GM23338 (cell line): ENCODE results near the gene LAPTM5. TPM values are rescaled to one million over a fixed set of nuclear protein-coding genes. Genes with fewer than 3 reads are reported as not detected.

Experiments
- ATAC-seq: fragments of 200-7000 bp; cut with Tn5 transposase; 3 replicates; pipeline ENCODE4 v1.9.1; 2020
- DNase-seq: peaks from one replicate; pipeline ENCODE4 v3.0.0-alpha.2; 2015; ENCODE audit warnings: low spot score
- H2AFZ ChIP-seq: fragments of 200-600 bp; sonication (generic); 2 replicates; pipeline ENCODE4 v1.8.0; 2016; ENCODE audit warnings: antibody characterized with exemption, mild to moderate bottlenecking, moderate library complexity
- H3F3A ChIP-seq: fragments of 200-600 bp; sonication (generic); replicated peaks from 2 replicates; pipeline ENCODE4 v1.8.0; 2017; ENCODE audit warnings: antibody characterized with exemption, mixed run types, low read depth
- H3K27ac ChIP-seq: fragments of 200-600 bp; sonication (generic); 2 replicates; pipeline ENCODE4 v1.6.1; 2016; ENCODE audit warnings: low read depth
- H3K27me3 ChIP-seq: fragments of 200-600 bp; sonication (generic); 2 replicates; pipeline ENCODE4 v1.8.0; 2016; ENCODE audit warnings: mild to moderate bottlenecking, mixed run types, moderate library complexity; ENCODE audit not compliant: insufficient read depth
- H3K36me3 ChIP-seq: fragments of 200-600 bp; sonication (generic); 2 replicates; pipeline ENCODE4 v1.8.0; 2016; ENCODE audit warnings: mild to moderate bottlenecking; ENCODE audit not compliant: insufficient read depth
- H3K4me1 ChIP-seq: fragments of 200-600 bp; sonication (generic); 2 replicates; pipeline ENCODE4 v1.8.0; 2016; ENCODE audit warnings: mild to moderate bottlenecking, moderate library complexity; ENCODE audit not compliant: insufficient read depth
- H3K4me2 ChIP-seq: fragments of 200-600 bp; sonication (generic); 2 replicates; pipeline ENCODE4 v1.7.1; 2017; ENCODE audit warnings: mixed run types
- H3K4me3 ChIP-seq: fragments of 200-600 bp; sonication (generic); 2 replicates; pipeline ENCODE4 v1.6.1; 2016; ENCODE audit warnings: mixed run types
- H3K79me2 ChIP-seq: fragments of 200-600 bp; sonication (generic); replicated peaks from 2 replicates; pipeline ENCODE4 v1.8.0; 2017; ENCODE audit warnings: mild to moderate bottlenecking; ENCODE audit not compliant: insufficient read depth
- H3K9me2 ChIP-seq: fragments of 200-600 bp; sonication (generic); 2 replicates; pipeline ENCODE4 v1.8.0; 2017; ENCODE audit not compliant: insufficient read depth
- H4K20me1 ChIP-seq: fragments of 200-600 bp; sonication (generic); replicated peaks from 2 replicates; pipeline ENCODE4 v1.8.0; 2017; ENCODE audit warnings: mild to moderate bottlenecking; ENCODE audit not compliant: insufficient read depth
- H3K27ac Mint-ChIP-seq: 2 replicates; pipeline ENCODE4 v1.8.0; 2020; ENCODE audit warnings: inconsistent platforms, mild to moderate bottlenecking, moderate library complexity, mixed read lengths
- H3K27me3 Mint-ChIP-seq: 3 replicates; pipeline ENCODE4 v1.8.0; 2022; ENCODE audit warnings: low read depth, mild to moderate bottlenecking, moderate library complexity, mixed read lengths, inconsistent platforms; ENCODE audit not compliant: insufficient read depth, poor library complexity
- H3K36me3 Mint-ChIP-seq: 3 replicates; pipeline ENCODE4 v1.8.0; 2021; ENCODE audit warnings: low read depth, mild to moderate bottlenecking, inconsistent platforms, moderate library complexity, mixed read lengths
- H3K4me1 Mint-ChIP-seq: 3 replicates; pipeline ENCODE4 v1.8.0; 2020; ENCODE audit warnings: mild to moderate bottlenecking, inconsistent platforms, mixed read lengths
- H3K4me3 Mint-ChIP-seq: 3 replicates; pipeline ENCODE4 v1.8.0; 2021; ENCODE audit warnings: moderate library complexity, mild to moderate bottlenecking, inconsistent platforms, mixed read lengths
- H3K9me3 Mint-ChIP-seq: 3 replicates; pipeline ENCODE4 v1.8.0; 2020; ENCODE audit warnings: moderate library complexity, mild to moderate bottlenecking, inconsistent platforms, mixed read lengths
- CREB1 ChIP-seq: fragments of 250-450 bp; sonication (Bioruptor Pico); IDR thresholded peaks from 2 replicates; pipeline ENCODE4 v1.5.0; 2020; ENCODE audit warnings: low read depth, mild to moderate bottlenecking, moderate library complexity
- CTCF ChIP-seq, 2 experiments: fragments of 200-600 bp in 1 of 2; sonication (generic) in 1 of 2; conservative IDR thresholded peaks; 2 replicates each; pipeline versions ENCODE4 v1.5.1 to v1.6.1; 2016 to 2017; ENCODE audit warnings: antibody characterized with exemption in 2 of 2, low read depth in 2 of 2, mild to moderate bottlenecking in 2 of 2, moderate library complexity in 1 of 2
- ETS1 ChIP-seq: IDR thresholded peaks from 2 replicates; pipeline ENCODE4 v1.6.1; 2016; ENCODE audit warnings: antibody characterized with exemption
- NANOG ChIP-seq: IDR thresholded peaks from 2 replicates; pipeline ENCODE4 v1.6.1; 2016; ENCODE audit warnings: antibody characterized with exemption, borderline replicate concordance
- STAT1 ChIP-seq: IDR thresholded peaks from one replicate; pipeline ENCODE4 v1.6.1; 2016; ENCODE audit warnings: antibody characterized with exemption; ENCODE audit not compliant: unreplicated experiment
- ZNF114 ChIP-seq: fragments of 250-450 bp; sonication (Bioruptor Pico); IDR thresholded peaks from 2 replicates; pipeline ENCODE4 v1.5.0; 2020; ENCODE audit warnings: mild to moderate bottlenecking, moderate library complexity
- ZNF331 ChIP-seq: fragments of 250-450 bp; sonication (Bioruptor Pico); IDR thresholded peaks from 2 replicates; pipeline ENCODE4 v1.5.0; 2020; ENCODE audit warnings: low read depth, mild to moderate bottlenecking, moderate library complexity
- polyA plus RNA-seq: library from polyadenylated mRNA; unstranded; fragments of >200 nt; fragmentation: Nextera tagmentation; extraction: Ambion mirVana; gene quantifications from 2 replicates; pipeline ENCODE4 v1.2.1, GENCODE V29; 2016
- total RNA-seq: library from RNA; depleted of rRNA; stranded (reverse); fragments of >200 nt; shearing (Covaris generic); gene quantifications from 2 replicates; pipeline ENCODE4 v1.2.3, GENCODE V29; 2014

The LAPTM5 gene
- total and polyA plus RNA-seq, 2 experiments from 2014 or later, result 0.21 TPM; not detected in 1

DNA sequence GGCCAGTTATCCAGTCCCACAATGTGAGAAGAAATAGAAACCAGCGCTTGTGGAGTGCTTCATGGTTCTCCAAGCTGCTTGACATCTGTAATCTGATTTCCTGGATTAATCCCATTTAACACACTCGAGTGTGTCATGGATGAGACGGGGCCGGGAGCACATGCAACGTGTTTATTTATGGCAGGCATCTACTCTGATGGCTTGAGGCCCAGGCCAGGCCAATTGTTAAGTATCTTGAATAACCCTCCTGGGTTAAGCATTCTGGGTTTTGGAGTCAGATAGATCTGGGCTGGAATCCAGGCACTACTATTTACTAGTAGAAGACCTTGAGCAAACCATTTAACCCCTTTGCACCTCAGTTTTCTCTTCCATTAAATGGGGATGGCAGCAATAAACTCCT lies 37.5 kb upstream of the LAPTM5 start:
- Mint-ChIP-seq H3K36me3 (no peaks in the 10 kb centered on the region), H3K27ac (no peak overlapping the region)

DNA sequence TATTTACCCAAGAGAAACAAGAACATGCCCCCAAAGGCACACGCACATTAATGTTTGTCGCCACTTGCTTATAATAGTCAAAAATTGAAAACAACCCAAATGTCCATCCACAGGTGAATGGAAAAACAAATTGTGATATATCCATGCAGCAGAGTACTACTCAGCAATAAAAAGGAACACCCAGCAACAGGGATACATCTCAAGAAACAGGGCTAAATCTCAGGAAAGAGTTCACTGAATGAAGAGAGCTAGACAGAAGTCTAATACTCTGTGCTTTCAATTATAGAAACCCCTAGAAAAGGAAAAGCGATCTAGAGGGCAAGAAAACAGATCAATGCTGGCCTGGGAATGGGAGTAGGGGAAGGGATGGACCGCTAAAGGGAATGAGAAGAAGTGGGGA lies 36.7 kb upstream of the LAPTM5 start:
- H3K79me2 ChIP-seq, result no peaks in the 10 kb centered on the region
- no peaks in the 10 kb centered on the region for H3K27me3 ChIP-seq
- Mint-ChIP-seq H3K9me3 (no peaks in the 10 kb centered on the region), H3K4me1 (no peaks in the 10 kb centered on the region), H3K36me3 (no peaks in the 10 kb centered on the region), H3K27me3 (peaks cover 5% of the 10 kb centered on the region), H3K4me3 (no peak overlapping the region), H3K27ac (no peak overlapping the region)
- H3K4me3 ChIP-seq, result no peak overlapping the region
- H3K27ac ChIP-seq, result no peak overlapping the region
- H3K9me2 ChIP-seq, result no peaks in the 10 kb centered on the region
- DNase-seq (no peak), ATAC-seq (no peak)
- no peaks in the 10 kb centered on the region for H4K20me1 ChIP-seq
- H3K4me2 ChIP-seq, result no peak overlapping the region
- TF ChIP-seq CREB1 (CRISPR knock-in tag), result no peak
- no peak for TF ChIP-seq CTCF (conservative IDR thresholded peaks at IDR 0.05; ENCODE audit: low read depth in 2 of 2)
- TF ChIP-seq STAT1, result no peak
- TF ChIP-seq ETS1, result no peak
- no peak for TF ChIP-seq ZNF114
- TF ChIP-seq ZNF331 (CRISPR knock-in tag), result no peak
- H3F3A ChIP-seq, result no peaks in the 10 kb centered on the region
- H2AFZ ChIP-seq, result no peak overlapping the region
- no peaks in the 10 kb centered on the region for H3K36me3 ChIP-seq
- H3K4me1 ChIP-seq, result no peaks in the 10 kb centered on the region

More for the DNA sequence above, 37.5 kb upstream of the LAPTM5 start:
- Histone ChIP-seq H2AFZ (no peak overlapping the region), H3K36me3 (no peaks in the 10 kb centered on the region), H3K4me3 (no peak overlapping the region), H3K9me2 (no peaks in the 10 kb centered on the region), H3K4me1 (no peaks in the 10 kb centered on the region), H3K27ac (no peak overlapping the region), H3K27me3 (no peaks in the 10 kb centered on the region), H3K79me2 (no peaks in the 10 kb centered on the region), H3K4me2 (no peak overlapping the region), H3F3A (no peaks in the 10 kb centered on the region), H4K20me1 (no peaks in the 10 kb centered on the region)
- peaks cover 5% of the 10 kb centered on the region for H3K27me3 Mint-ChIP-seq
- DNase-seq, result no peak
- H3K4me3 Mint-ChIP-seq, result no peak overlapping the region
- no peak for ATAC-seq
- no peaks in the 10 kb centered on the region for H3K4me1 Mint-ChIP-seq
- TF ChIP-seq ETS1, result no peak
- TF ChIP-seq NANOG, result no peak
- no peaks in the 10 kb centered on the region for H3K9me3 Mint-ChIP-seq
